MM.1S (cell line): ENCODE results near the gene SHC4.

ENCODE experiments used
- CTCF ChIP-seq: fragments of 300-600 bp; sonication (generic); IDR thresholded peaks from 2 replicates; pipeline ENCODE4 v1.5.1; 2016; ENCODE audit warnings: antibody characterized with exemption, low read length, mixed read lengths
- EZH2 ChIP-seq: fragments of 300-600 bp; sonication (generic); optimal IDR thresholded peaks from 2 replicates; pipeline ENCODE3; 2017; ENCODE audit warnings: low read depth, mild to moderate bottlenecking, antibody characterized with exemption, low read length, mixed read lengths

- TF ChIP-seq CTCF (no peak), EZH2 (no peak)
Measured at GRCh38 chr15:48946074-48946839, 17.5 kb downstream of the SHC4 start.
